ENCODE results near the gene ANKFY1.

ANKFY1 gene

GRCh38 chr17:4249452-4250029, 14.2 kb downstream of the ANKFY1 start (continued):
- TF ChIP-seq, protein P1, sequence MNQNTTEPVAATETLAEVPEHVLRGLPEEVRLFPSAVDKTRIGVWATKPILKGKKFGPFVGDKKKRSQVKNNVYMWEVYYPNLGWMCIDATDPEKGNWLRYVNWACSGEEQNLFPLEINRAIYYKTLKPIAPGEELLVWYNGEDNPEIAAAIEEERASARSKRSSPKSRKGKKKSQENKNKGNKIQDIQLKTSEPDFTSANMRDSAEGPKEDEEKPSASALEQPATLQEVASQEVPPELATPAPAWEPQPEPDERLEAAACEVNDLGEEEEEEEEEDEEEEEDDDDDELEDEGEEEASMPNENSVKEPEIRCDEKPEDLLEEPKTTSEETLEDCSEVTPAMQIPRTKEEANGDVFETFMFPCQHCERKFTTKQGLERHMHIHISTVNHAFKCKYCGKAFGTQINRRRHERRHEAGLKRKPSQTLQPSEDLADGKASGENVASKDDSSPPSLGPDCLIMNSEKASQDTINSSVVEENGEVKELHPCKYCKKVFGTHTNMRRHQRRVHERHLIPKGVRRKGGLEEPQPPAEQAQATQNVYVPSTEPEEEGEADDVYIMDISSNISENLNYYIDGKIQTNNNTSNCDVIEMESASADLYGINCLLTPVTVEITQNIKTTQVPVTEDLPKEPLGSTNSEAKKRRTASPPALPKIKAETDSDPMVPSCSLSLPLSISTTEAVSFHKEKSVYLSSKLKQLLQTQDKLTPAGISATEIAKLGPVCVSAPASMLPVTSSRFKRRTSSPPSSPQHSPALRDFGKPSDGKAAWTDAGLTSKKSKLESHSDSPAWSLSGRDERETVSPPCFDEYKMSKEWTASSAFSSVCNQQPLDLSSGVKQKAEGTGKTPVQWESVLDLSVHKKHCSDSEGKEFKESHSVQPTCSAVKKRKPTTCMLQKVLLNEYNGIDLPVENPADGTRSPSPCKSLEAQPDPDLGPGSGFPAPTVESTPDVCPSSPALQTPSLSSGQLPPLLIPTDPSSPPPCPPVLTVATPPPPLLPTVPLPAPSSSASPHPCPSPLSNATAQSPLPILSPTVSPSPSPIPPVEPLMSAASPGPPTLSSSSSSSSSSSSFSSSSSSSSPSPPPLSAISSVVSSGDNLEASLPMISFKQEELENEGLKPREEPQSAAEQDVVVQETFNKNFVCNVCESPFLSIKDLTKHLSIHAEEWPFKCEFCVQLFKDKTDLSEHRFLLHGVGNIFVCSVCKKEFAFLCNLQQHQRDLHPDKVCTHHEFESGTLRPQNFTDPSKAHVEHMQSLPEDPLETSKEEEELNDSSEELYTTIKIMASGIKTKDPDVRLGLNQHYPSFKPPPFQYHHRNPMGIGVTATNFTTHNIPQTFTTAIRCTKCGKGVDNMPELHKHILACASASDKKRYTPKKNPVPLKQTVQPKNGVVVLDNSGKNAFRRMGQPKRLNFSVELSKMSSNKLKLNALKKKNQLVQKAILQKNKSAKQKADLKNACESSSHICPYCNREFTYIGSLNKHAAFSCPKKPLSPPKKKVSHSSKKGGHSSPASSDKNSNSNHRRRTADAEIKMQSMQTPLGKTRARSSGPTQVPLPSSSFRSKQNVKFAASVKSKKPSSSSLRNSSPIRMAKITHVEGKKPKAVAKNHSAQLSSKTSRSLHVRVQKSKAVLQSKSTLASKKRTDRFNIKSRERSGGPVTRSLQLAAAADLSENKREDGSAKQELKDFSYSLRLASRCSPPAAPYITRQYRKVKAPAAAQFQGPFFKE (tag by site-specific recombination; IDR thresholded peaks at IDR 0.05; ENCODE audit: borderline replicate concordance), result no peak
- TF ChIP-seq ZNF366 (tag by site-specific recombination; conservative IDR thresholded peaks at IDR 0.05), result no peak
- TF ChIP-seq ZEB2 (tag by site-specific recombination; IDR thresholded peaks at IDR 0.05), result no peak
- TF ChIP-seq ZNF600 (tag by site-specific recombination; IDR thresholded peaks at IDR 0.05), result 0 out of 2 replicates have a peak, but pooled peaks have one; percentile 31
- no peak for TF ChIP-seq SP7 (tag by site-specific recombination; IDR thresholded peaks at IDR 0.05)
- TF ChIP-seq ZNF146 (tag by site-specific recombination; IDR thresholded peaks at IDR 0.05), result no peak
- TF ChIP-seq ZNF777 (tag by site-specific recombination; IDR thresholded peaks at IDR 0.05; ENCODE audit: borderline replicate concordance), result no peak
- no peak for TF ChIP-seq ZNF391 (tag by site-specific recombination; IDR thresholded peaks at IDR 0.05; ENCODE audit: borderline replicate concordance, low read depth)
- no peak for TF ChIP-seq ZNF514 (tag by site-specific recombination; IDR thresholded peaks at IDR 0.05)
- TF ChIP-seq, protein P2, sequence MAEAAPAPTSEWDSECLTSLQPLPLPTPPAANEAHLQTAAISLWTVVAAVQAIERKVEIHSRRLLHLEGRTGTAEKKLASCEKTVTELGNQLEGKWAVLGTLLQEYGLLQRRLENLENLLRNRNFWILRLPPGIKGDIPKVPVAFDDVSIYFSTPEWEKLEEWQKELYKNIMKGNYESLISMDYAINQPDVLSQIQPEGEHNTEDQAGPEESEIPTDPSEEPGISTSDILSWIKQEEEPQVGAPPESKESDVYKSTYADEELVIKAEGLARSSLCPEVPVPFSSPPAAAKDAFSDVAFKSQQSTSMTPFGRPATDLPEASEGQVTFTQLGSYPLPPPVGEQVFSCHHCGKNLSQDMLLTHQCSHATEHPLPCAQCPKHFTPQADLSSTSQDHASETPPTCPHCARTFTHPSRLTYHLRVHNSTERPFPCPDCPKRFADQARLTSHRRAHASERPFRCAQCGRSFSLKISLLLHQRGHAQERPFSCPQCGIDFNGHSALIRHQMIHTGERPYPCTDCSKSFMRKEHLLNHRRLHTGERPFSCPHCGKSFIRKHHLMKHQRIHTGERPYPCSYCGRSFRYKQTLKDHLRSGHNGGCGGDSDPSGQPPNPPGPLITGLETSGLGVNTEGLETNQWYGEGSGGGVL (tag by site-specific recombination; IDR thresholded peaks at IDR 0.05), result no peak

- Histone ChIP-seq H3K27ac (ENCODE audit: extremely low read depth, low read depth, low read length) (no peak overlapping the region), H3K36me3 (ENCODE audit: control insufficient read depth in 2 of 2, insufficient read depth in 1 of 2, low read length in 2 of 2) (peaks cover 3% of the 10 kb centered on the region in 2 experiments; a peak in 1 of 3 replicates), H3K4me1 (ENCODE audit: control insufficient read depth, insufficient read depth, low read length) (peaks cover 22% of the 10 kb centered on the region), H3K9me3 (ENCODE audit: control insufficient read depth, insufficient read depth, low read depth, low read length) (no peaks in the 10 kb centered on the region), H3K4me3 (ENCODE audit: low read depth, low read length) (no peak overlapping the region)
- TF ChIP-seq ZNF114 (tag by site-specific recombination; IDR thresholded peaks at IDR 0.05) (no peak), ZNF677 (tag by site-specific recombination; IDR thresholded peaks at IDR 0.05) (no peak), ZNF664 (tag by site-specific recombination; IDR thresholded peaks at IDR 0.05) (no peak), ZNF214 (tag by site-specific recombination; IDR thresholded peaks at IDR 0.05; ENCODE audit: borderline replicate concordance) (no peak), ZNF548 (tag by site-specific recombination; IDR thresholded peaks at IDR 0.05) (no peak), ZNF302 (tag by site-specific recombination; IDR thresholded peaks at IDR 0.05; ENCODE audit: low read depth) (no peak), KLF17 (tag by site-specific recombination; IDR thresholded peaks at IDR 0.05) (no peak), ZBTB48 (tag by site-specific recombination; IDR thresholded peaks at IDR 0.05) (no peak), ZNF155 (tag by site-specific recombination; IDR thresholded peaks at IDR 0.05) (no peak)
- TF ChIP-seq, protein P3, sequence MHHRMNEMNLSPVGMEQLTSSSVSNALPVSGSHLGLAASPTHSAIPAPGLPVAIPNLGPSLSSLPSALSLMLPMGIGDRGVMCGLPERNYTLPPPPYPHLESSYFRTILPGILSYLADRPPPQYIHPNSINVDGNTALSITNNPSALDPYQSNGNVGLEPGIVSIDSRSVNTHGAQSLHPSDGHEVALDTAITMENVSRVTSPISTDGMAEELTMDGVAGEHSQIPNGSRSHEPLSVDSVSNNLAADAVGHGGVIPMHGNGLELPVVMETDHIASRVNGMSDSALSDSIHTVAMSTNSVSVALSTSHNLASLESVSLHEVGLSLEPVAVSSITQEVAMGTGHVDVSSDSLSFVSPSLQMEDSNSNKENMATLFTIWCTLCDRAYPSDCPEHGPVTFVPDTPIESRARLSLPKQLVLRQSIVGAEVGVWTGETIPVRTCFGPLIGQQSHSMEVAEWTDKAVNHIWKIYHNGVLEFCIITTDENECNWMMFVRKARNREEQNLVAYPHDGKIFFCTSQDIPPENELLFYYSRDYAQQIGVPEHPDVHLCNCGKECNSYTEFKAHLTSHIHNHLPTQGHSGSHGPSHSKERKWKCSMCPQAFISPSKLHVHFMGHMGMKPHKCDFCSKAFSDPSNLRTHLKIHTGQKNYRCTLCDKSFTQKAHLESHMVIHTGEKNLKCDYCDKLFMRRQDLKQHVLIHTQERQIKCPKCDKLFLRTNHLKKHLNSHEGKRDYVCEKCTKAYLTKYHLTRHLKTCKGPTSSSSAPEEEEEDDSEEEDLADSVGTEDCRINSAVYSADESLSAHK (tag by site-specific recombination; IDR thresholded peaks at IDR 0.05), result no peak
- CTCF ChIA-PET, result interaction anchor here (0.7 to 7.9 kb wide), 17 partner anchors 8 to 172 kb away, joined by 3 to 76 read pairs (median 6); partner anchors contain the start of gene ANKFY1
- POLR2A ChIA-PET, result no interaction called here
Observed at GRCh38 chr17:4248504-4249277, 15.1 kb downstream of the ANKFY1 start.

Measured in HEK293 (cell line).